Measurements from ENCODE around the gene EFHC1. TPM values are rescaled to one million over a fixed set of nuclear protein-coding genes. Genes with fewer than 3 reads are reported as not detected.

Gene EFHC1
- total RNA-seq, 1 experiment from 2014 or later = 13.2 TPM

- Mint-ChIP-seq H3K4me3 (no peak overlapping the region), H3K4me1 (no peaks in the 10 kb centered on the region), H3K27ac (no peak overlapping the region), H3K36me3 (ENCODE audit: insufficient read depth in 1 of 3, low read depth in 3 of 3) (peaks cover 3 to 12% (median 6%) of the 10 kb centered on the region in 3 experiments; a peak in 4 of 7 replicates), H3K9me3 (no peaks in the 10 kb centered on the region), H3K27me3 (ENCODE audit: low read depth) (peaks cover under 1% of the 10 kb centered on the region; the same call in 1 of the 2 replicates)
- H3K9me3 ChIP-seq (ENCODE audit: control insufficient read depth, low read depth, low read length) = no peaks in the 10 kb centered on the region
- H3K27me3 ChIP-seq (ENCODE audit: insufficient read depth, low read length) = no peaks in the 10 kb centered on the region
- H2AFZ ChIP-seq (ENCODE audit: low read length) = no peak overlapping the region
- no peak overlapping the region for H3K18ac ChIP-seq (ENCODE audit: insufficient read length, low read depth, low read length)
- no peak overlapping the region for H3K4me2 ChIP-seq (ENCODE audit: insufficient read depth, insufficient read length, low read length)
- H2BK120ac ChIP-seq (ENCODE audit: low read depth, low read length, poor library complexity, severe bottlenecking) = no peak overlapping the region
- H3K9ac ChIP-seq (ENCODE audit: extremely low read depth, insufficient read length, low read length) = no peak overlapping the region
- no peak overlapping the region for H4K8ac ChIP-seq (replicated peaks; ENCODE audit: insufficient read length, low read depth, low read length)
- no peak overlapping the region for H3K56ac ChIP-seq (ENCODE audit: insufficient read length, low read depth, low read length)
- H3K14ac ChIP-seq (ENCODE audit: insufficient read depth, low read length) = no peak overlapping the region
- H2BK20ac ChIP-seq (ENCODE audit: low read depth, low read length, poor library complexity, severe bottlenecking) = no peak overlapping the region
- no peak overlapping the region for H3K27ac ChIP-seq (ENCODE audit: insufficient read length, low read depth, low read length)
- no peak overlapping the region for H2BK12ac ChIP-seq (ENCODE audit: insufficient read length, low read depth, low read length)
- no peak overlapping the region for H3T11ph ChIP-seq (ENCODE audit: low read length)
- H3K23ac ChIP-seq (ENCODE audit: insufficient read length, low read depth, low read length) = no peak overlapping the region
- peak; percentile 71 for TF ChIP-seq CTCF (conservative IDR thresholded peaks at IDR 0.05)
- no peaks in the 10 kb centered on the region for H3K4me1 ChIP-seq (ENCODE audit: insufficient read depth, low read length)
- no peaks in the 10 kb centered on the region for H4K20me1 ChIP-seq (ENCODE audit: control insufficient read depth, insufficient read depth, insufficient read length)
- no peak overlapping the region for H2BK15ac ChIP-seq (ENCODE audit: low read depth, low read length)
- H2BK5ac ChIP-seq (ENCODE audit: insufficient read length, low read length) = no peak overlapping the region
- no peaks in the 10 kb centered on the region for H3K79me2 ChIP-seq (ENCODE audit: insufficient read depth, low read length)
- H3K23me2 ChIP-seq (ENCODE audit: insufficient read length, low read depth, low read length, poor library complexity, severe bottlenecking) = no peaks in the 10 kb centered on the region
- DNase-seq = no peak
- H4K5ac ChIP-seq (ENCODE audit: insufficient read length, low read depth, low read length) = no peak overlapping the region
- no peak overlapping the region for H2AK5ac ChIP-seq (ENCODE audit: insufficient read length, low read length)
- no peak overlapping the region for H3K4ac ChIP-seq (ENCODE audit: low read depth, low read length)
- no peak overlapping the region for H4K91ac ChIP-seq (ENCODE audit: insufficient read length, low read depth, low read length)
- H3K79me1 ChIP-seq (ENCODE audit: insufficient read depth, low read depth, low read length, poor library complexity, severe bottlenecking) = no peaks in the 10 kb centered on the region
These were observed 12.7 kb upstream of the EFHC1 start for GRCh38 chr6:52407467-52407866.

Measured in H9 (cell line).